Measurements from ENCODE around the gene CDH12.

DNA sequence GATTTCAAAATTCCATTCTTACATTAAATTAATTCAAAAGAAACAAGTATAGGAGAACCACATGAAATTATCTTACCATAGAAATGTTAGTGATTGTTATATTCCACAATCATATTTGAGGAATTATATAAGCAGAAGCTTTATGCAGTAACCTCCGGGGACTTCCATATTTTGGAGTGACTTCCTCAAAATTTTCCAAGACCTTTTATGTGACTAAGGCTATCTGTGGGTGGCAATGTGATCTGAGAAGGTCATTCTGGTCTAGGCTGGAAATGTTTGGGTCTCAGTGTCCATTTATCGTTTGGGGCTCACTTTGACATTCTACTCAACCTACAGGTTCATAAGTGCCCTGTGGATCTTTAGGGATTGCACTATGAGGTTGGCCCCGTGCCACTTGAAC is 776.6 kb downstream of the CDH12 start:
- TF ChIP-seq POLR2AphosphoS5 (IDR thresholded peaks at IDR 0.05; ENCODE audit: low read depth, low read length) (no peak), POU2F2 (IDR thresholded peaks at IDR 0.05; ENCODE audit: low read depth, low read length) (no peak), POLR2A (IDR thresholded peaks at IDR 0.05; ENCODE audit: low read depth, low read length) (no peak)

Measured in GM12891 (cell line).